GM23338 (cell line): ENCODE measurements around the gene TEDC2. TPM values are rescaled to one million over a fixed set of nuclear protein-coding genes. Genes with fewer than 3 reads are reported as not detected.

ENCODE experiments used
- ATAC-seq: fragments of 200-7000 bp; cut with Tn5 transposase; 3 replicates; pipeline ENCODE4 v1.9.1; 2020
- DNase-seq: peaks from one replicate; pipeline ENCODE4 v3.0.0-alpha.2; 2015; ENCODE audit warnings: low spot score
- H2AFZ ChIP-seq: fragments of 200-600 bp; sonication (generic); 2 replicates; pipeline ENCODE4 v1.8.0; 2016; ENCODE audit warnings: antibody characterized with exemption, mild to moderate bottlenecking, moderate library complexity
- H3F3A ChIP-seq: fragments of 200-600 bp; sonication (generic); replicated peaks from 2 replicates; pipeline ENCODE4 v1.8.0; 2017; ENCODE audit warnings: antibody characterized with exemption, mixed run types, low read depth
- H3K27ac ChIP-seq: fragments of 200-600 bp; sonication (generic); 2 replicates; pipeline ENCODE4 v1.6.1; 2016; ENCODE audit warnings: low read depth
- H3K27me3 ChIP-seq: fragments of 200-600 bp; sonication (generic); 2 replicates; pipeline ENCODE4 v1.8.0; 2016; ENCODE audit warnings: mild to moderate bottlenecking, mixed run types, moderate library complexity; ENCODE audit not compliant: insufficient read depth
- H3K36me3 ChIP-seq: fragments of 200-600 bp; sonication (generic); 2 replicates; pipeline ENCODE4 v1.8.0; 2016; ENCODE audit warnings: mild to moderate bottlenecking; ENCODE audit not compliant: insufficient read depth
- H3K4me1 ChIP-seq: fragments of 200-600 bp; sonication (generic); 2 replicates; pipeline ENCODE4 v1.8.0; 2016; ENCODE audit warnings: mild to moderate bottlenecking, moderate library complexity; ENCODE audit not compliant: insufficient read depth
- H3K4me2 ChIP-seq: fragments of 200-600 bp; sonication (generic); 2 replicates; pipeline ENCODE4 v1.7.1; 2017; ENCODE audit warnings: mixed run types
- H3K4me3 ChIP-seq: fragments of 200-600 bp; sonication (generic); 2 replicates; pipeline ENCODE4 v1.6.1; 2016; ENCODE audit warnings: mixed run types
- H3K79me2 ChIP-seq: fragments of 200-600 bp; sonication (generic); replicated peaks from 2 replicates; pipeline ENCODE4 v1.8.0; 2017; ENCODE audit warnings: mild to moderate bottlenecking; ENCODE audit not compliant: insufficient read depth
- H3K9me2 ChIP-seq: fragments of 200-600 bp; sonication (generic); 2 replicates; pipeline ENCODE4 v1.8.0; 2017; ENCODE audit not compliant: insufficient read depth
- H4K20me1 ChIP-seq: fragments of 200-600 bp; sonication (generic); replicated peaks from 2 replicates; pipeline ENCODE4 v1.8.0; 2017; ENCODE audit warnings: mild to moderate bottlenecking; ENCODE audit not compliant: insufficient read depth
- H3K27ac Mint-ChIP-seq: 2 replicates; pipeline ENCODE4 v1.8.0; 2020; ENCODE audit warnings: inconsistent platforms, mild to moderate bottlenecking, moderate library complexity, mixed read lengths
- H3K27me3 Mint-ChIP-seq: 3 replicates; pipeline ENCODE4 v1.8.0; 2022; ENCODE audit warnings: low read depth, mild to moderate bottlenecking, moderate library complexity, mixed read lengths, inconsistent platforms; ENCODE audit not compliant: insufficient read depth, poor library complexity
- H3K36me3 Mint-ChIP-seq: 3 replicates; pipeline ENCODE4 v1.8.0; 2021; ENCODE audit warnings: low read depth, mild to moderate bottlenecking, inconsistent platforms, moderate library complexity, mixed read lengths
- H3K4me1 Mint-ChIP-seq: 3 replicates; pipeline ENCODE4 v1.8.0; 2020; ENCODE audit warnings: mild to moderate bottlenecking, inconsistent platforms, mixed read lengths
- H3K4me3 Mint-ChIP-seq: 3 replicates; pipeline ENCODE4 v1.8.0; 2021; ENCODE audit warnings: moderate library complexity, mild to moderate bottlenecking, inconsistent platforms, mixed read lengths
- H3K9me3 Mint-ChIP-seq: 3 replicates; pipeline ENCODE4 v1.8.0; 2020; ENCODE audit warnings: moderate library complexity, mild to moderate bottlenecking, inconsistent platforms, mixed read lengths
- CREB1 ChIP-seq: fragments of 250-450 bp; sonication (Bioruptor Pico); IDR thresholded peaks from 2 replicates; pipeline ENCODE4 v1.5.0; 2020; ENCODE audit warnings: low read depth, mild to moderate bottlenecking, moderate library complexity
- EZH2phosphoT487 ChIP-seq: fragments of 200-600 bp; sonication (generic); IDR thresholded peaks from one replicate; pipeline ENCODE4 v1.8.1; 2018; ENCODE audit warnings: antibody characterized with exemption; ENCODE audit not compliant: unreplicated experiment
- JUNB ChIP-seq: IDR thresholded peaks from one replicate; pipeline ENCODE4 v1.6.1; 2016; ENCODE audit warnings: antibody characterized with exemption; ENCODE audit not compliant: unreplicated experiment
- NANOG ChIP-seq: IDR thresholded peaks from 2 replicates; pipeline ENCODE4 v1.6.1; 2016; ENCODE audit warnings: antibody characterized with exemption, borderline replicate concordance
- ZNF114 ChIP-seq: fragments of 250-450 bp; sonication (Bioruptor Pico); IDR thresholded peaks from 2 replicates; pipeline ENCODE4 v1.5.0; 2020; ENCODE audit warnings: mild to moderate bottlenecking, moderate library complexity
- ZNF331 ChIP-seq: fragments of 250-450 bp; sonication (Bioruptor Pico); IDR thresholded peaks from 2 replicates; pipeline ENCODE4 v1.5.0; 2020; ENCODE audit warnings: low read depth, mild to moderate bottlenecking, moderate library complexity
- polyA plus RNA-seq: library from polyadenylated mRNA; unstranded; fragments of >200 nt; fragmentation: Nextera tagmentation; extraction: Ambion mirVana; gene quantifications from 2 replicates; pipeline ENCODE4 v1.2.1, GENCODE V29; 2016
- total RNA-seq: library from RNA; depleted of rRNA; stranded (reverse); fragments of >200 nt; shearing (Covaris generic); gene quantifications from 2 replicates; pipeline ENCODE4 v1.2.3, GENCODE V29; 2014
- TF ChIP-seq, protein P1 (sequence below): IDR thresholded peaks from 2 replicates; pipeline ENCODE4 v1.6.1; 2016; ENCODE audit warnings: antibody characterized with exemption
- TF ChIP-seq, protein P2 (sequence below), 2 experiments: fragments of 200-600 bp in 1 of 2; sonication (generic) in 1 of 2; conservative IDR thresholded peaks; 2 replicates each; pipeline versions ENCODE4 v1.5.1 to v1.6.1; 2016 to 2017; ENCODE audit warnings: antibody characterized with exemption in 2 of 2, low read depth in 2 of 2, mild to moderate bottlenecking in 2 of 2, moderate library complexity in 1 of 2
- TF ChIP-seq, protein P3 (sequence below): IDR thresholded peaks from one replicate; pipeline ENCODE4 v1.6.1; 2018; ENCODE audit warnings: antibody characterized with exemption; ENCODE audit not compliant: unreplicated experiment

TEDC2 gene
- total and polyA plus RNA-seq, 2 experiments from 2014 or later = 50.6 to 98.9 TPM

DNA sequence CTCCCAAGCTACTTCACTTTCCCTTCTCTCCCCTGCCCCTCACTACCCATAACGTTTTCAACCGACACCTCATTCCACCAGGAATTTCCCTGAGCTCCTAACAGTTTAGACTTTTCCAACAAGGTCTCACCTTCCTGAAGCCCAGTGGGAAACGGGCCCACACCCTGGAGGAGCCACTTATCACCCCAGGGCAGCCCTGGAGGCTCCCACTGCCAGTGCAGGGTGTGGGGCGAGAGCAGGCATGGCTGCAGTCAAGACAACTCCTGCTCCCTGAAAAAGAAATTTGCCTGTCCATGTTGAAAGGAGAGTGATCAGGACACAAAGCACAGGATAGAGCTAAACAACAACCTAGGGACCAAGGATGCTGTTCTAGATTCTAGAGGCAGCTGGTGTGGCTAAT lies 32.4 kb upstream of the TEDC2 start:
- TF ChIP-seq, protein P1, sequence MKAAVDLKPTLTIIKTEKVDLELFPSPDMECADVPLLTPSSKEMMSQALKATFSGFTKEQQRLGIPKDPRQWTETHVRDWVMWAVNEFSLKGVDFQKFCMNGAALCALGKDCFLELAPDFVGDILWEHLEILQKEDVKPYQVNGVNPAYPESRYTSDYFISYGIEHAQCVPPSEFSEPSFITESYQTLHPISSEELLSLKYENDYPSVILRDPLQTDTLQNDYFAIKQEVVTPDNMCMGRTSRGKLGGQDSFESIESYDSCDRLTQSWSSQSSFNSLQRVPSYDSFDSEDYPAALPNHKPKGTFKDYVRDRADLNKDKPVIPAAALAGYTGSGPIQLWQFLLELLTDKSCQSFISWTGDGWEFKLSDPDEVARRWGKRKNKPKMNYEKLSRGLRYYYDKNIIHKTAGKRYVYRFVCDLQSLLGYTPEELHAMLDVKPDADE = no peak
- TF ChIP-seq NANOG (no peak), CREB1 (no peak)
- Histone ChIP-seq H3K36me3 (peaks cover 16% of the 10 kb centered on the region), H2AFZ (no peak overlapping the region), H3K27me3 (no peaks in the 10 kb centered on the region), H3F3A (0 out of 2 replicates have a peak, but pooled peaks cover 17% of the 10 kb centered on the region), H3K27ac (no peak overlapping the region), H3K79me2 (peaks cover 27% of the 10 kb centered on the region), H3K4me2 (0 out of 2 replicates have a peak overlapping the region, but pooled peaks have one; percentile 87), H3K9me2 (no peaks in the 10 kb centered on the region), H3K4me3 (0 out of 2 replicates have a peak overlapping the region, but pooled peaks have one; percentile 68), H4K20me1 (peaks cover 17% of the 10 kb centered on the region), H3K4me1 (peaks cover 11% of the 10 kb centered on the region; the same call in 1 of the 2 replicates)
- H3K9me3 Mint-ChIP-seq = no peaks in the 10 kb centered on the region; the same call in 2 of the 3 replicates
- H3K36me3 Mint-ChIP-seq = peaks cover 25% of the 10 kb centered on the region
- peak overlapping the region; percentile 81 for H3K4me3 Mint-ChIP-seq
- peaks cover 21% of the 10 kb centered on the region for H3K4me1 Mint-ChIP-seq
- ATAC-seq = no peak
- no peak for DNase-seq
- no peak overlapping the region for H3K27ac Mint-ChIP-seq
- H3K27me3 Mint-ChIP-seq = peaks cover 23% of the 10 kb centered on the region

DNA sequence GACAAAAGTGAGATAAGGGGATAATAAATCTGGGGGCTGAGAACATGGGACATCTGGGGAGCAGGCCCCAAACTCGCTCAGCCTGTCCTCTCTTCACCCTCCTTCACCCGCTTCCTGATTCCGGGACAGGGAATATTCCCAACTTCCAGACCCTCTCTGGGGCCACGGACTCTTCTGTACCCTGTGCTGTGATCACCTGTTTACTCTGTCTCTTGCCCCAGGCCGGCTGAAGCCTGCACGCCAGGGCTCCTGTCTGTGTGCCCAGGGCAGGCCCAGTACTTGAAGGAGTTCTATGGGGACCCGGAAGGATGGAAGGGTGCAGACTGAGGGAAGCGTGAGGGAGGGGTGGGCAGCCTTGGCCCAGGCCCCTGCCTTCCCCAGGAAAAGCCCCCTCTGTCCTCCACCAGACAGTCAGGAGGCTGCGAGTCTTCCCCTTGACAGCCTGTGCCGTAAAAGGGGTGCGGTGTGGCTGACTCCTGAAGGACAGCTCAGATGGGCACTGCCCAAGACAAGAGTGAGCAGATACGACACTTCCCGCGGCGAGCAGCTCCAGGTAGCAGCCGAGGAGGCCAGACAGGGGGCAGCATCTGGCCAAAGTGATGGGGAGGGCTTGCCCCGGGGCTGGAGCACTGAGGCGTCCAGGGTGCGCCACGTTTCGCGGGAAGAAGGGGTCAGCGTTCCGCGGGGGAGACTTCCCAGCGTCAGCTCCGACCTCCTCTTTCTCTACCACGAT lies 31.7 kb upstream of the TEDC2 start:
- Mint-ChIP-seq H3K27me3 (peaks cover 23% of the 10 kb centered on the region), H3K4me3 (peak overlapping the region; percentile 81), H3K36me3 (peaks cover 32% of the 10 kb centered on the region), H3K9me3 (no peaks in the 10 kb centered on the region; the same call in 2 of the 3 replicates), H3K4me1 (peaks cover 21% of the 10 kb centered on the region), H3K27ac (no peak overlapping the region)
- Histone ChIP-seq H3K36me3 (peaks cover 22% of the 10 kb centered on the region), H2AFZ (peak overlapping the region; percentile 81; the same call in 1 of the 2 replicates), H3F3A (0 out of 2 replicates have a peak, but pooled peaks cover 17% of the 10 kb centered on the region), H3K4me1 (peaks cover 11% of the 10 kb centered on the region; the same call in 1 of the 2 replicates), H4K20me1 (peaks cover 17% of the 10 kb centered on the region), H3K4me3 (peak overlapping the region; percentile 68), H3K9me2 (no peaks in the 10 kb centered on the region), H3K27ac (no peak overlapping the region), H3K27me3 (no peaks in the 10 kb centered on the region), H3K79me2 (peaks cover 27% of the 10 kb centered on the region), H3K4me2 (peak overlapping the region; percentile 87)
- peak; percentile 49 for ATAC-seq
- peak; percentile 58 for DNase-seq
- TF ChIP-seq, protein P2, sequence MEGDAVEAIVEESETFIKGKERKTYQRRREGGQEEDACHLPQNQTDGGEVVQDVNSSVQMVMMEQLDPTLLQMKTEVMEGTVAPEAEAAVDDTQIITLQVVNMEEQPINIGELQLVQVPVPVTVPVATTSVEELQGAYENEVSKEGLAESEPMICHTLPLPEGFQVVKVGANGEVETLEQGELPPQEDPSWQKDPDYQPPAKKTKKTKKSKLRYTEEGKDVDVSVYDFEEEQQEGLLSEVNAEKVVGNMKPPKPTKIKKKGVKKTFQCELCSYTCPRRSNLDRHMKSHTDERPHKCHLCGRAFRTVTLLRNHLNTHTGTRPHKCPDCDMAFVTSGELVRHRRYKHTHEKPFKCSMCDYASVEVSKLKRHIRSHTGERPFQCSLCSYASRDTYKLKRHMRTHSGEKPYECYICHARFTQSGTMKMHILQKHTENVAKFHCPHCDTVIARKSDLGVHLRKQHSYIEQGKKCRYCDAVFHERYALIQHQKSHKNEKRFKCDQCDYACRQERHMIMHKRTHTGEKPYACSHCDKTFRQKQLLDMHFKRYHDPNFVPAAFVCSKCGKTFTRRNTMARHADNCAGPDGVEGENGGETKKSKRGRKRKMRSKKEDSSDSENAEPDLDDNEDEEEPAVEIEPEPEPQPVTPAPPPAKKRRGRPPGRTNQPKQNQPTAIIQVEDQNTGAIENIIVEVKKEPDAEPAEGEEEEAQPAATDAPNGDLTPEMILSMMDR (conservative IDR thresholded peaks at IDR 0.05; ENCODE audit: low read depth in 2 of 2) = peak; percentile 29 to 56
- no peak for TF ChIP-seq JUNB

DNA sequence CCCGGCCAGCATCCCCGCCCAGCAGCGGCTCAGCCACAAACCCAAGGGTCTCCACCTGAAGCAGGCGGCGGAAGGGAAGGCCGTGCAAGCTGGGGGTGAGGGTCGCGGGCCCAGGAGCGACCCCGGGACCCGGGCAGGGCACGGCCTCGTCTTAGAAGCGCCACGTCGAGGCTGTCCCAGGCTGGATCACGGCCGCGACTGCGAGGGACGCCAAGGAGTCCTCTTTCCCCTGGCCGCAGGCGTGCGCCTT lies 31.2 kb upstream of the TEDC2 start:
- H3K4me3 ChIP-seq = peak overlapping the region; percentile 68
- DNase-seq (no peak), ATAC-seq (no peak)
- H3K9me2 ChIP-seq = no peaks in the 10 kb centered on the region
- no peak overlapping the region for H3K27ac Mint-ChIP-seq
- H4K20me1 ChIP-seq = peaks cover 17% of the 10 kb centered on the region
- 0 out of 2 replicates have a peak, but pooled peaks cover 17% of the 10 kb centered on the region for H3F3A ChIP-seq
- peaks cover 21% of the 10 kb centered on the region for H3K4me1 Mint-ChIP-seq
- peaks cover 23% of the 10 kb centered on the region for H3K27me3 Mint-ChIP-seq
- peaks cover 11% of the 10 kb centered on the region; the same call in 1 of the 2 replicates for H3K4me1 ChIP-seq
- H3K4me2 ChIP-seq = peak overlapping the region; percentile 87
- peaks cover 37% of the 10 kb centered on the region for H3K36me3 Mint-ChIP-seq
- peaks cover 22% of the 10 kb centered on the region for H3K36me3 ChIP-seq
- H3K79me2 ChIP-seq = peaks cover 27% of the 10 kb centered on the region
- H3K27me3 ChIP-seq = no peaks in the 10 kb centered on the region
- H3K9me3 Mint-ChIP-seq = no peaks in the 10 kb centered on the region; the same call in 2 of the 3 replicates
- H3K4me3 Mint-ChIP-seq = peak overlapping the region; percentile 81
- no peak overlapping the region for H3K27ac ChIP-seq
- H2AFZ ChIP-seq = peak overlapping the region; percentile 81; the same call in 1 of the 2 replicates
- TF ChIP-seq, protein P2 (conservative IDR thresholded peaks at IDR 0.05; ENCODE audit: low read depth in 2 of 2) = no peak
- TF ChIP-seq ZNF114 (CRISPR knock-in tag) = no peak
- TF ChIP-seq, protein P3, sequence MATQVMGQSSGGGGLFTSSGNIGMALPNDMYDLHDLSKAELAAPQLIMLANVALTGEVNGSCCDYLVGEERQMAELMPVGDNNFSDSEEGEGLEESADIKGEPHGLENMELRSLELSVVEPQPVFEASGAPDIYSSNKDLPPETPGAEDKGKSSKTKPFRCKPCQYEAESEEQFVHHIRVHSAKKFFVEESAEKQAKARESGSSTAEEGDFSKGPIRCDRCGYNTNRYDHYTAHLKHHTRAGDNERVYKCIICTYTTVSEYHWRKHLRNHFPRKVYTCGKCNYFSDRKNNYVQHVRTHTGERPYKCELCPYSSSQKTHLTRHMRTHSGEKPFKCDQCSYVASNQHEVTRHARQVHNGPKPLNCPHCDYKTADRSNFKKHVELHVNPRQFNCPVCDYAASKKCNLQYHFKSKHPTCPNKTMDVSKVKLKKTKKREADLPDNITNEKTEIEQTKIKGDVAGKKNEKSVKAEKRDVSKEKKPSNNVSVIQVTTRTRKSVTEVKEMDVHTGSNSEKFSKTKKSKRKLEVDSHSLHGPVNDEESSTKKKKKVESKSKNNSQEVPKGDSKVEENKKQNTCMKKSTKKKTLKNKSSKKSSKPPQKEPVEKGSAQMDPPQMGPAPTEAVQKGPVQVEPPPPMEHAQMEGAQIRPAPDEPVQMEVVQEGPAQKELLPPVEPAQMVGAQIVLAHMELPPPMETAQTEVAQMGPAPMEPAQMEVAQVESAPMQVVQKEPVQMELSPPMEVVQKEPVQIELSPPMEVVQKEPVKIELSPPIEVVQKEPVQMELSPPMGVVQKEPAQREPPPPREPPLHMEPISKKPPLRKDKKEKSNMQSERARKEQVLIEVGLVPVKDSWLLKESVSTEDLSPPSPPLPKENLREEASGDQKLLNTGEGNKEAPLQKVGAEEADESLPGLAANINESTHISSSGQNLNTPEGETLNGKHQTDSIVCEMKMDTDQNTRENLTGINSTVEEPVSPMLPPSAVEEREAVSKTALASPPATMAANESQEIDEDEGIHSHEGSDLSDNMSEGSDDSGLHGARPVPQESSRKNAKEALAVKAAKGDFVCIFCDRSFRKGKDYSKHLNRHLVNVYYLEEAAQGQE = no peak
- no peak for TF ChIP-seq EZH2phosphoT487
- no peak for TF ChIP-seq ZNF331 (CRISPR knock-in tag)
- no peak for TF ChIP-seq NANOG
- no peak for TF ChIP-seq CREB1
- no peak for TF ChIP-seq JUNB
